Caco-2 (cell line): ENCODE results near the gene GRIN1. TPM values are rescaled to one million over a fixed set of nuclear protein-coding genes. Genes with fewer than 3 reads are reported as not detected.

Experiments
- BruUV-seq: library from RNA; stranded (reverse); fragments of 400-500 nt; replicated peaks from 2 replicates; lab custom pipeline; 2021; lab: Mats Ljungman, UMichigan
- CTCF ChIA-PET: fragments of 300-600 bp; sonication (Branson Sonifier 250); formaldehyde crosslinking; loops from one replicate; lab custom pipeline; 2022; ENCODE audit warnings: antibody characterized with exemption; lab: Charles Lee
- POLR2A ChIA-PET: fragments of 300-600 bp; sonication (Branson Sonifier 250); formaldehyde crosslinking; loops from one replicate; lab custom pipeline; 2022; ENCODE audit warnings: antibody characterized with exemption; lab: Charles Lee
- DNase-seq, 2 experiments: peaks; one replicate each; pipeline versions ENCODE4 v3.0.0 to v3.0.0-alpha.2; 2020 to 2022
- H3K27me3 ChIP-seq: replicated peaks from 2 replicates; pipeline ENCODE4 v1.6.0; 2011; ENCODE audit warnings: low read length; ENCODE audit not compliant: control insufficient read depth, insufficient read depth
- H3K36me3 ChIP-seq: 2 replicates; pipeline ENCODE4 v1.5.1; 2011; ENCODE audit warnings: low read length; ENCODE audit not compliant: control insufficient read depth, insufficient read depth
- H3K4me1 ChIP-seq: fragments of 250-450 bp; sonication (Bioruptor Pico); 2 replicates; pipeline ENCODE4 v1.5.1; 2020; ENCODE audit warnings: mild to moderate bottlenecking
- H3K4me3 ChIP-seq: 2 replicates; pipeline ENCODE4 v1.5.1; 2011; ENCODE audit warnings: low read depth, mild to moderate bottlenecking, control low read depth, low read length
- H3K9me3 ChIP-seq: fragments of 250-450 bp; sonication (Bioruptor Pico); 2 replicates; pipeline ENCODE4 v1.5.1; 2020; ENCODE audit warnings: mild to moderate bottlenecking, moderate library complexity
- H3K27ac Mint-ChIP-seq: one replicate; pipeline ENCODE4 v1.8.0; 2022; ENCODE audit warnings: mixed read lengths; ENCODE audit not compliant: unreplicated experiment
- H3K27me3 Mint-ChIP-seq: one replicate; pipeline ENCODE4 v1.8.0; 2022; ENCODE audit warnings: mixed read lengths; ENCODE audit not compliant: insufficient read depth, unreplicated experiment
- H3K36me3 Mint-ChIP-seq: one replicate; pipeline ENCODE4 v1.8.0; 2022; ENCODE audit warnings: mild to moderate bottlenecking, mixed read lengths; ENCODE audit not compliant: insufficient read depth, unreplicated experiment
- H3K4me1 Mint-ChIP-seq: one replicate; pipeline ENCODE4 v1.8.0; 2022; ENCODE audit warnings: low read depth, mixed read lengths; ENCODE audit not compliant: unreplicated experiment
- H3K4me3 Mint-ChIP-seq: one replicate; pipeline ENCODE4 v1.8.0; 2022; ENCODE audit warnings: mild to moderate bottlenecking, moderate library complexity, mixed read lengths; ENCODE audit not compliant: unreplicated experiment
- H3K9me3 Mint-ChIP-seq: one replicate; pipeline ENCODE4 v1.8.0; 2022; ENCODE audit warnings: mixed read lengths; ENCODE audit not compliant: unreplicated experiment
- CTCF ChIP-seq, 2 experiments: fragments of 200-600 bp in 1 of 2; IDR thresholded peaks; 1 replicate in 1 of 2; 2 replicates in 1 of 2; pipeline versions ENCODE4 v1.5.1 to v1.8.0; 2011 to 2022; ENCODE audit warnings: antibody characterized with exemption in 1 of 2, control low read depth in 1 of 2, inconsistent platforms in 1 of 2, low read depth in 1 of 2, low read length in 1 of 2, mild to moderate bottlenecking in 1 of 2, moderate library complexity in 1 of 2; ENCODE audit not compliant: insufficient read depth in 1 of 2, severe bottlenecking in 1 of 2, unreplicated experiment in 1 of 2
- intact Hi-C: fragments of 100-400 bp; cut with micrococcal nuclease; formaldehyde crosslinking; loops from one replicate; pipeline ENCODE4 v1.10.0; 2022; ENCODE audit not compliant: unreplicated experiment
- total RNA-seq: library from RNA; stranded (reverse); gene quantifications from 2 replicates; pipeline ENCODE4 v1.2.3, GENCODE V29; 2022

GRIN1 gene
- total RNA-seq, 1 experiment from 2014 or later, result 3.7 TPM

DNA sequence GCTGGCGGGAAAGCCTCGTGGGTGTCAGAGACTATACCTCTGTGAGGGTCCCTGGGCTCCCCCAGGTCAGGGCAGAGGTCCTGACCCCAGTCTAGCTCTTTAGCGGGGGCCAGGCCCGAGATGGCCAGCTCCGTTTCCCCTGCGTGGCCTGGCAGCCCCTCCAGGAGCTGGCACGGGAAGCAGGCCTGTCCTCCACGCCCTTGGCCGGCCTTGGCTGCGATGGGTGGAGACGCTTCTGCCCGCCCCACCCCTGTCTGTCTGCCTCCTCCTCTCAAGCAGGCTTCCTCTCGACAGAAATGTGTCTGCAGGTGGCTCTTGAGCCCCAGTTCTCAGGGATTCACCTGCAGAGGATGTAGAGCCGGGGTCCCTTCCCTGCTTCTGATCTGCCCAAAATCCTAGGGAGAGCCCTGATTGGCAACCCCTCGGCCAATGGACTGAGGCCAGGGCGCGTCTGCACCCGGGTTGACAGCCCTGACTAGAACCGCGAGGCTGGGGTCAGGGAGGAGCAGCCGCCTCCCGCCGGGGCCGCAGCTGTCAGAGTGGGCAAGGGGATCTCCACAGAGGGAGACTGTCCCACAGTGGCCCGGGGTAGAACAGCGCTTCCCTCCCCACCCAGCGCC, 2.6 kb upstream of the GRIN1 start:
- H3K4me3 ChIP-seq, result no peak overlapping the region
- POLR2A ChIA-PET, result no interaction called here
- H3K36me3 ChIP-seq, result no peaks in the 10 kb centered on the region
- DNase-seq, result no peak
- peaks cover 10% of the 10 kb centered on the region; the same call in 1 of the 2 replicates for H3K4me1 ChIP-seq
- Mint-ChIP-seq H3K27me3 (peaks cover 4% of the 10 kb centered on the region), H3K4me1 (no peaks in the 10 kb centered on the region), H3K4me3 (no peak overlapping the region), H3K9me3 (no peaks in the 10 kb centered on the region), H3K36me3 (peaks cover 6% of the 10 kb centered on the region), H3K27ac (no peak overlapping the region)
- intact Hi-C loops, result no loop called here
- H3K9me3 ChIP-seq, result no peaks in the 10 kb centered on the region
- CTCF ChIA-PET, result no interaction called here
- no TSS peak for BruUV-seq
- TF ChIP-seq CTCF (IDR thresholded peaks at IDR 0.05; ENCODE audit: insufficient read depth in 1 of 2, low read depth in 1 of 2, low read length in 1 of 2, severe bottlenecking in 1 of 2, unreplicated experiment in 1 of 2), result no peak
- H3K27me3 ChIP-seq, result no peaks in the 10 kb centered on the region

DNA sequence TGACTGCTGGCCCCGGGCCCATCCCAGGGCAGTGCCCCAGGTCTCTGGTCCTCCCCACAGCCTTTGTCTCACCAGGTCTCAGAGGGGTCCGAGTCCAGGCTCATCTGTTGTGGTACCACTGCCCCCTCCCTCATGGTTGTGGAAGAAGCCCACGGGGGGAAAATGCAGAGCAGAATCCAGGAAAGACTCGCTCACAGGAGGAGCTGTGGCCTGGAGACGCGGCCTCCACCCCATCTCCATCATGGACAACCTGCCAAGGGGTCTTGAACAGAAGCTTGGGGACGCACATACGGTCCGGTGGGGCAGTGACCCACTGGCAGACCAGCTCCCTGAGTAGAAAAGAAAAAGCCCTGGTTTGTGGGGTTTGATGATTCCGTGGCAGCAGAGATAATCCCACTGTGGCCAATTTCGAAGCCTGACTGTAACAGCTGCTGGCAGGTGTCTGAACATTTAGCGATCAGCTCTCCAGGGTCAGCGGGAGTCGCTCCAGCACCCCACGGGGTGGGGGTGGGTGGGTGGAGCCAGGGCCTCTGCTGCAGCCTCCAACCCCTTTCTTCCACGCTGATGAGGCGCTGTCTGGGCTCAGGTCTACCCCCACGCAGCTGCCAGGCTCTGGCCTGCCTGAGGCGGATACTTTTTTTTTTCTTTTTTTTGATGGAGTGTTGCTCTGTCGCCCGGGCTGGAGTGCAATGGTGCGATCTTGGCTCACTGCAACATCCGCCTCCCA, 1.9 kb upstream of the GRIN1 start:
- peaks cover 5% of the 10 kb centered on the region for H3K27me3 Mint-ChIP-seq
- Histone ChIP-seq H3K4me3 (no peak overlapping the region), H3K9me3 (no peaks in the 10 kb centered on the region), H3K27me3 (no peaks in the 10 kb centered on the region), H3K4me1 (peaks cover 10% of the 10 kb centered on the region; the same call in 1 of the 2 replicates), H3K36me3 (no peaks in the 10 kb centered on the region)
- no peak for TF ChIP-seq CTCF (IDR thresholded peaks at IDR 0.05; ENCODE audit: insufficient read depth in 1 of 2, low read depth in 1 of 2, low read length in 1 of 2, severe bottlenecking in 1 of 2, unreplicated experiment in 1 of 2)
- H3K36me3 Mint-ChIP-seq, result peaks cover 6% of the 10 kb centered on the region
- H3K27ac Mint-ChIP-seq, result no peak overlapping the region
- no peaks in the 10 kb centered on the region for H3K4me1 Mint-ChIP-seq
- no peak overlapping the region for H3K4me3 Mint-ChIP-seq
- CTCF ChIA-PET, result no interaction called here
- POLR2A ChIA-PET, result interaction anchor here (0.5 to 0.6 kb wide), 2 partner anchors 60 to 100 kb away, joined by 3 to 6 read pairs; no protein-coding TSS in a partner anchor
- no TSS peak for BruUV-seq
- DNase-seq, result no peak
- intact Hi-C loops, result no loop called here
- H3K9me3 Mint-ChIP-seq, result no peaks in the 10 kb centered on the region

GRCh38 chr9:137138058-137138721, 764 bp upstream of the GRIN1 start:
- H3K4me1 ChIP-seq, result peaks cover 10% of the 10 kb centered on the region; the same call in 1 of the 2 replicates
- Mint-ChIP-seq H3K27ac (no peak overlapping the region), H3K4me1 (no peaks in the 10 kb centered on the region), H3K36me3 (peaks cover 6% of the 10 kb centered on the region), H3K9me3 (no peaks in the 10 kb centered on the region), H3K27me3 (peaks cover 9% of the 10 kb centered on the region), H3K4me3 (no peak overlapping the region)
- no peaks in the 10 kb centered on the region for H3K9me3 ChIP-seq
- ChIA-PET CTCF (no interaction called here), POLR2A (no interaction called here)
- no peak overlapping the region for H3K4me3 ChIP-seq
- intact Hi-C loops, result no loop called here
- TF ChIP-seq CTCF (IDR thresholded peaks at IDR 0.05; ENCODE audit: insufficient read depth in 1 of 2, low read depth in 1 of 2, low read length in 1 of 2, severe bottlenecking in 1 of 2, unreplicated experiment in 1 of 2), result no peak
- no peak for DNase-seq
- no peaks in the 10 kb centered on the region for H3K36me3 ChIP-seq
- no TSS peak for BruUV-seq
- H3K27me3 ChIP-seq, result no peaks in the 10 kb centered on the region
